GM12878 (cell line): ENCODE results near the gene EPHB1.

Source experiments
- ASH2L ChIP-seq: fragments of 300-600, 200-600 bp; sonication (generic); IDR thresholded peaks from 2 replicates; pipeline ENCODE4 v1.6.1; 2017; ENCODE audit warnings: low read depth, mild to moderate bottlenecking, borderline replicate concordance
- CEBPB ChIP-seq, 2 experiments: fragments of 150-350 bp in 1 of 2; IDR thresholded peaks; 2 replicates each; pipeline ENCODE4 v1.6.1; 2012 to 2014; ENCODE audit warnings: low read depth in 2 of 2, low read length in 2 of 2, borderline replicate concordance in 1 of 2, inconsistent platforms in 1 of 2
- CHD2 ChIP-seq: IDR thresholded peaks from 2 replicates; pipeline ENCODE4 v1.6.1; 2011; ENCODE audit warnings: low read depth, low read length, improper control_type of control experiment, borderline replicate concordance
- EGR1 ChIP-seq, 2 experiments: IDR thresholded peaks; 1 replicate in 1 of 2; 2 replicates in 1 of 2; pipeline ENCODE4 v1.6.1; 2011 to 2012; ENCODE audit warnings: low read depth in 2 of 2, low read length in 2 of 2, borderline replicate concordance in 1 of 2, mild to moderate bottlenecking in 1 of 2, moderate library complexity in 1 of 2
- JUND ChIP-seq: IDR thresholded peaks from 2 replicates; pipeline ENCODE4 v1.6.1; 2012; ENCODE audit warnings: low read depth, mild to moderate bottlenecking, low read length, improper control_type of control experiment, moderate library complexity
- POLR2A ChIP-seq: IDR thresholded peaks from 2 replicates; pipeline ENCODE4 v1.6.1; 2011; ENCODE audit warnings: low read depth, mild to moderate bottlenecking, low read length
- POLR2AphosphoS5 ChIP-seq: IDR thresholded peaks from 2 replicates; pipeline ENCODE4 v1.6.1; 2011; ENCODE audit warnings: mild to moderate bottlenecking, low read length, inconsistent platforms
- TARDBP ChIP-seq: IDR thresholded peaks from 2 replicates; pipeline ENCODE4 v1.6.1; 2016; ENCODE audit warnings: borderline replicate concordance
- ZNF217 ChIP-seq: fragments of 450-650 bp; IDR thresholded peaks from 2 replicates; pipeline ENCODE4 v1.6.1; 2017; ENCODE audit warnings: antibody characterized with exemption, mild to moderate bottlenecking
- ZNF274 ChIP-seq: IDR thresholded peaks from one replicate; pipeline ENCODE4 v1.8.0; 2011; ENCODE audit not compliant: insufficient read length, insufficient read depth
- ZSCAN29 ChIP-seq: fragments of 450-650 bp; IDR thresholded peaks from 2 replicates; pipeline ENCODE4 v1.6.1; 2017; ENCODE audit warnings: mild to moderate bottlenecking, moderate library complexity
- TF ChIP-seq, protein P1 (sequence below): IDR thresholded peaks from 2 replicates; pipeline ENCODE4 v1.6.1; 2012; ENCODE audit warnings: low read depth, low read length, improper control_type of control experiment
- TF ChIP-seq, protein P2 (sequence below): fragments of 450-650 bp; IDR thresholded peaks from 2 replicates; pipeline ENCODE4 v1.6.1; 2018; ENCODE audit warnings: borderline replicate concordance, mild to moderate bottlenecking; ENCODE audit not compliant: partially characterized antibody
- TF ChIP-seq, protein P3 (sequence below), 3 experiments: IDR thresholded peaks in 2 of 3; conservative IDR thresholded peaks in 1 of 3; 2 replicates each; pipeline ENCODE4 v1.5.1; 2011; ENCODE audit warnings: low read depth in 3 of 3, low read length in 3 of 3, mild to moderate bottlenecking in 3 of 3, control low read depth in 2 of 3, moderate library complexity in 2 of 3, inconsistent platforms in 1 of 3, mixed read lengths in 1 of 3; ENCODE audit not compliant: control insufficient read depth in 2 of 3, insufficient read depth in 1 of 3; ENCODE audit errors: extremely low read depth in 1 of 3

DNA sequence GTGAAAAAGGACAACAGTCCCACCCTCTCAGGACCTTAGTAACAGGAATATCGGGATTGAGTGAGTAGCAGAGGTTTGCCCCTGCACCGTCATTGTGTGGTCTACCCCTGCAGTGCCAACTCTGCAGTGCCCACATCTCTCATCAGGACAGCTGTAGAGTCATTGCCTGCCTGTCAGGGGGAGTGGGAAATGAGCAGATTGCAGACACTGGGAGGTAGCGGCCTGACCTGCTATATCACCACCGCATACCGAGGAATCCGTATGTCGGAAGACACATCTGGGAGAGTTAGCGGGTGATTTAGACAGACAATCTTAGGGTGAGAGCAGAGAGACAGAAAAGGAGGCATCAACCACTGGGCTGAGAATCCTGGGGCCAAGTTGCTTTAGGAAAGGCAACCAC is 218.1 kb downstream of the EPHB1 start:
- TF ChIP-seq TARDBP (no peak), CHD2 (no peak), POLR2AphosphoS5 (no peak), ZNF217 (no peak), CEBPB (IDR thresholded peaks at IDR 0.05; ENCODE audit: borderline replicate concordance in 1 of 2, low read depth in 2 of 2, low read length in 2 of 2) (no peak), ASH2L (no peak), ZNF274 (no peak), ZSCAN29 (no peak), EGR1 (IDR thresholded peaks at IDR 0.05; ENCODE audit: borderline replicate concordance in 1 of 2, low read depth in 2 of 2, low read length in 2 of 2) (no peak), JUND (no peak), POLR2A (no peak)
- TF ChIP-seq, protein P1, sequence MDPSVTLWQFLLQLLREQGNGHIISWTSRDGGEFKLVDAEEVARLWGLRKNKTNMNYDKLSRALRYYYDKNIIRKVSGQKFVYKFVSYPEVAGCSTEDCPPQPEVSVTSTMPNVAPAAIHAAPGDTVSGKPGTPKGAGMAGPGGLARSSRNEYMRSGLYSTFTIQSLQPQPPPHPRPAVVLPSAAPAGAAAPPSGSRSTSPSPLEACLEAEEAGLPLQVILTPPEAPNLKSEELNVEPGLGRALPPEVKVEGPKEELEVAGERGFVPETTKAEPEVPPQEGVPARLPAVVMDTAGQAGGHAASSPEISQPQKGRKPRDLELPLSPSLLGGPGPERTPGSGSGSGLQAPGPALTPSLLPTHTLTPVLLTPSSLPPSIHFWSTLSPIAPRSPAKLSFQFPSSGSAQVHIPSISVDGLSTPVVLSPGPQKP, result no peak
- TF ChIP-seq, protein P2, sequence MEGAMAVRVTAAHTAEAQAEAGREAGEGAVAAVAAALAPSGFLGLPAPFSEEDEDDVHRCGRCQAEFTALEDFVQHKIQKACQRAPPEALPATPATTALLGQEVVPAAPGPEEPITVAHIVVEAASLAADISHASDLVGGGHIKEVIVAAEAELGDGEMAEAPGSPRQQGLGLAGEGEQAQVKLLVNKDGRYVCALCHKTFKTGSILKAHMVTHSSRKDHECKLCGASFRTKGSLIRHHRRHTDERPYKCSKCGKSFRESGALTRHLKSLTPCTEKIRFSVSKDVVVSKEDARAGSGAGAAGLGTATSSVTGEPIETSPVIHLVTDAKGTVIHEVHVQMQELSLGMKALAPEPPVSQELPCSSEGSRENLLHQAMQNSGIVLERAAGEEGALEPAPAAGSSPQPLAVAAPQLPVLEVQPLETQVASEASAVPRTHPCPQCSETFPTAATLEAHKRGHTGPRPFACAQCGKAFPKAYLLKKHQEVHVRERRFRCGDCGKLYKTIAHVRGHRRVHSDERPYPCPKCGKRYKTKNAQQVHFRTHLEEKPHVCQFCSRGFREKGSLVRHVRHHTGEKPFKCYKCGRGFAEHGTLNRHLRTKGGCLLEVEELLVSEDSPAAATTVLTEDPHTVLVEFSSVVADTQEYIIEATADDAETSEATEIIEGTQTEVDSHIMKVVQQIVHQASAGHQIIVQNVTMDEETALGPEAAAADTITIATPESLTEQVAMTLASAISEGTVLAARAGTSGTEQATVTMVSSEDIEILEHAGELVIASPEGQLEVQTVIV, result no peak
- TF ChIP-seq, protein P3, sequence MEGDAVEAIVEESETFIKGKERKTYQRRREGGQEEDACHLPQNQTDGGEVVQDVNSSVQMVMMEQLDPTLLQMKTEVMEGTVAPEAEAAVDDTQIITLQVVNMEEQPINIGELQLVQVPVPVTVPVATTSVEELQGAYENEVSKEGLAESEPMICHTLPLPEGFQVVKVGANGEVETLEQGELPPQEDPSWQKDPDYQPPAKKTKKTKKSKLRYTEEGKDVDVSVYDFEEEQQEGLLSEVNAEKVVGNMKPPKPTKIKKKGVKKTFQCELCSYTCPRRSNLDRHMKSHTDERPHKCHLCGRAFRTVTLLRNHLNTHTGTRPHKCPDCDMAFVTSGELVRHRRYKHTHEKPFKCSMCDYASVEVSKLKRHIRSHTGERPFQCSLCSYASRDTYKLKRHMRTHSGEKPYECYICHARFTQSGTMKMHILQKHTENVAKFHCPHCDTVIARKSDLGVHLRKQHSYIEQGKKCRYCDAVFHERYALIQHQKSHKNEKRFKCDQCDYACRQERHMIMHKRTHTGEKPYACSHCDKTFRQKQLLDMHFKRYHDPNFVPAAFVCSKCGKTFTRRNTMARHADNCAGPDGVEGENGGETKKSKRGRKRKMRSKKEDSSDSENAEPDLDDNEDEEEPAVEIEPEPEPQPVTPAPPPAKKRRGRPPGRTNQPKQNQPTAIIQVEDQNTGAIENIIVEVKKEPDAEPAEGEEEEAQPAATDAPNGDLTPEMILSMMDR (IDR thresholded peaks at IDR 0.05 in 2 of 3, conservative IDR thresholded peaks at IDR 0.05 in 1 of 3; ENCODE audit: control insufficient read depth in 2 of 3, extremely low read depth in 1 of 3, insufficient read depth in 1 of 3, low read depth in 3 of 3, low read length in 3 of 3), result no peak
